VCaP (cell line): ENCODE data around the gene NXPE4.

Experiments used
- H3K27ac ChIP-seq: fragments of 450-650 bp; 2 replicates; pipeline ENCODE4 v1.5.1; 2017
- CTCF ChIP-seq: fragments of 450-650 bp; conservative IDR thresholded peaks from 2 replicates; pipeline ENCODE4 v1.5.1; 2017; ENCODE audit warnings: mild to moderate bottlenecking, moderate library complexity

The NXPE4 gene

GRCh38 chr11:114621072-114621471, 25.5 kb upstream of the NXPE4 start:
- TF ChIP-seq CTCF: no peak
- no peak overlapping the region for H3K27ac ChIP-seq

- TF ChIP-seq CTCF: no peak
- no peak overlapping the region for H3K27ac ChIP-seq
These were observed 24.1 kb upstream of the NXPE4 start for GRCh38 chr11:114619659-114620173.

GRCh38 chr11:114618139-114618538, 22.6 kb upstream of the NXPE4 start:
- no peak for TF ChIP-seq CTCF
- H3K27ac ChIP-seq: no peak overlapping the region

- TF ChIP-seq CTCF: no peak
- H3K27ac ChIP-seq: no peak overlapping the region
These were observed 21.9 kb upstream of the NXPE4 start for GRCh38 chr11:114617157-114618124.

GRCh38 chr11:114616516-114616915, 20.9 kb upstream of the NXPE4 start:
- no peak overlapping the region for H3K27ac ChIP-seq
- no peak for TF ChIP-seq CTCF

GRCh38 chr11:114615448-114616361, 20.1 kb upstream of the NXPE4 start:
- TF ChIP-seq CTCF: no peak
- H3K27ac ChIP-seq: no peak overlapping the region
